ENCODE results near the gene FAM163B.

The FAM163B gene

DNA sequence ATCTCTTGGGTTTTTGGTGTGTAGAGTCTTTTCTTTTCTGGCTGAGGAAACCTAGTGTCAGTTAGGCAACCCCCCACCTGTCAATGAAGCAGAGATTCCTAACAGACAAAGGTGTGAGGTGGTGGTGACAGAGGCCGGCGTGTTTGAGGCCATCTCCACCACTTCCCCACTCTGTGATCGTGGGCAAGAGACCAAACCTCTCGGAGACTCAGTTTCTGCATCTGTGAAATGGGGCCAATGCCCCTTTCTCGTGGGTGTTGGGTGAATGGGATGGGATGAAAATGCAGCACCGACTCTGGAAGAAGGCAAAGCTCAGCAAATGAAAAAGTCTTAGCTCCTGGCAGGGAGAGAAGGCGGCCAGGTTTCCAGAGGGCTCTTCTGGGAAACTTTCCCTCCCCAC is 807 bp downstream of the FAM163B start:
- DNase-seq (ENCODE audit: extremely low read depth, low read depth), result no peak
- TF ChIP-seq, protein P1, sequence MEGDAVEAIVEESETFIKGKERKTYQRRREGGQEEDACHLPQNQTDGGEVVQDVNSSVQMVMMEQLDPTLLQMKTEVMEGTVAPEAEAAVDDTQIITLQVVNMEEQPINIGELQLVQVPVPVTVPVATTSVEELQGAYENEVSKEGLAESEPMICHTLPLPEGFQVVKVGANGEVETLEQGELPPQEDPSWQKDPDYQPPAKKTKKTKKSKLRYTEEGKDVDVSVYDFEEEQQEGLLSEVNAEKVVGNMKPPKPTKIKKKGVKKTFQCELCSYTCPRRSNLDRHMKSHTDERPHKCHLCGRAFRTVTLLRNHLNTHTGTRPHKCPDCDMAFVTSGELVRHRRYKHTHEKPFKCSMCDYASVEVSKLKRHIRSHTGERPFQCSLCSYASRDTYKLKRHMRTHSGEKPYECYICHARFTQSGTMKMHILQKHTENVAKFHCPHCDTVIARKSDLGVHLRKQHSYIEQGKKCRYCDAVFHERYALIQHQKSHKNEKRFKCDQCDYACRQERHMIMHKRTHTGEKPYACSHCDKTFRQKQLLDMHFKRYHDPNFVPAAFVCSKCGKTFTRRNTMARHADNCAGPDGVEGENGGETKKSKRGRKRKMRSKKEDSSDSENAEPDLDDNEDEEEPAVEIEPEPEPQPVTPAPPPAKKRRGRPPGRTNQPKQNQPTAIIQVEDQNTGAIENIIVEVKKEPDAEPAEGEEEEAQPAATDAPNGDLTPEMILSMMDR (IDR thresholded peaks at IDR 0.05; ENCODE audit: low read depth, low read length), result no peak

DNA sequence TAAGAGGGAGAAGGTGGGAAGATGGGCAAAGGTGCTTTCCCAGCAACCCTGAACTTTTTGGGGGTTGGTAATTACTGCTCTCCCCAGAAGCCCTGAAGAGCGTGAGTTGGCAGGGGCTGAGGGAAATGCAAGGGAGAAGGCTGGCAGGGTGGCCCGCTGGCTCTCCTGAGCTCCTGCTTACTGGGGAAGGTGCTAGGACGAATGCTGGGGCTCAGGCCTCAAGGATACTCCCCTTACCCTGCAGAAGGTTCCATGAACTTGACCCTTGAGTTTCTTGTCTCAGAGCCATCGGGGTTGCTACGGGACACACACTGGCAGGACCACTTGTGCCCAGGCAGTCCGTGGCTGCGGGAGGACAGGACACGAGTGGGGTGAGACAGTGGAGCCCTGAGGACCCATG is 1.2 kb downstream of the FAM163B start:
- DNase-seq (ENCODE audit: extremely low read depth, low read depth), result no peak
- TF ChIP-seq, protein P1 (IDR thresholded peaks at IDR 0.05; ENCODE audit: low read depth, low read length), result no peak

DNA sequence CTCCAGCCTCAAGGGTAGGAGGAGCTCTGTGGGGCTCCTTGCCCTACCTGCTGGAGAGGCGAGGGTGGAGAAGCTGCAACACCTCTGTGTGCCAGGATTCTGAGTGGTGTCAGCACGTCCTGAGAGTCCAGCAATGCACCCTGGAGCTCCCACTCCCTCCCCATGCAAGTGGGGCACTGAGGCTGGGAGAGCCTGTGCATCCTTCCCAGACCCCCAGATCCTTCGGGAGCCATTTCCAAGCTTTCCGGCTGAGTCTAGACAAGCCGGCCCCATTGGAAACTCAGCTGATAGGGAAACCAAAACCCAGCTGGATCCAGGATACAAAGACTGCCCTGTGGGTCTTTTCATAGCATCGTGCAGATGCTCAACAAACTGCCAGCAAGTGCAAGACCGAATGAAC is 1.8 kb downstream of the FAM163B start:
- DNase-seq (ENCODE audit: extremely low read depth, low read depth), result no peak
- TF ChIP-seq, protein P1 (IDR thresholded peaks at IDR 0.05; ENCODE audit: low read depth, low read length), result no peak

DNA sequence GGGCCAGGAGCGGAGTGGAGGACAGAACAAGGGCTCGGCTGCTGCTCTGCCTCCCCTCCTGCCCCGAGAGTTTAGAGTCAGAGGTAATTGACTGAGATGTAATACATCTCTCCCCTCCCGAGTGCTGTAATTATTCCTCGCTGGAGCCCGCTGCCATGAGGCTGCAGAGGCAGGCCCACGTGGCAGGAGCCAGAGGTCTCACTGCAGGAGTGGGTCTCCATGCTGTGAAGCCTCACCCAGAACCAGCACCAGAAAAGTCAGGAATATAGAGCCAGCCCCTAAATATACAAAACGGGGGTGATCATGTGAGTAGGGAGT is 2.5 kb downstream of the FAM163B start:
- TF ChIP-seq, protein P1 (IDR thresholded peaks at IDR 0.05; ENCODE audit: low read depth, low read length), result no peak
- DNase-seq (ENCODE audit: extremely low read depth, low read depth), result no peak

DNA sequence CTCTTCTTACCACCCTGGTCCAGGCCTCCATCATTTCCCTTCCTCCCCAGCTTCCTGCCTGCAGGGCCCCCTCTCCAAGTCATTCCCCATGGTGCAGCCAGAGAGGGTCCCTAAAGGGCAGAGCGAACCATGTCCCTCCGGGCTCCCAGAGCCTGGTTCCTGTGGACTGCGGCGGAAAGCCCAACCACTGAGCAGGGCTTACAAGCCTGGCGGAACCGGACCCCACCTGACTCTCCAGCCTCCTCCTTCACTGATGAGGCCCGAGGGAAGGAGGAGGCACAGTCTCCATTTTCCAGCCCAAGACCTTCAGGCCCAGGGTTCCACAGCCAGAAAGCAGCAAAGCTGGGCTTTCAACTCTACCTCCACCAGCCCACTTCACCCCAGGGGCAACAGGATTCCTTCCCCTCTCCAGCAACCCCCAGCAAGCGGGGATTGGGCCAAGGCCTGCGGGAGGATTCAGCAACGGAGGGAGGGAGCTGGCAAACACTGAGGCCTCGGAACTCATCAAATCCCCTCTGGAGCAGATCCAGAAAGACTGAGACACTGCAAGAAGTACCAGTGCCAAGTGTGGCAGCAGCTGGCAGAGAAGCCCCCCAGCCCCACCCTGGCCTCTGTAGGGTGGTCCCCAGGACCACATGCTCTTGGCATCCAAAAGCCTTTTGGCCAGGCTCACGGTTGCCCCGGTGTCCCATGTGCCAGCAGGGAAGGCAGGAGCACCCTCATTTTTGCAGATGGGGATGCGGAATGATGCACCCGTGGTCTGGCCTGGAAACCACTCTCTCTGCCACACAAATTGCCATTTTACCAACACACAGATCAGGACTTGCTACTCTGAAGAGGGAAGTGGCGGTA is 3.1 kb downstream of the FAM163B start:
- TF ChIP-seq, protein P1 (IDR thresholded peaks at IDR 0.05; ENCODE audit: low read depth, low read length), result no peak
- DNase-seq (ENCODE audit: extremely low read depth, low read depth), result no peak

DNA sequence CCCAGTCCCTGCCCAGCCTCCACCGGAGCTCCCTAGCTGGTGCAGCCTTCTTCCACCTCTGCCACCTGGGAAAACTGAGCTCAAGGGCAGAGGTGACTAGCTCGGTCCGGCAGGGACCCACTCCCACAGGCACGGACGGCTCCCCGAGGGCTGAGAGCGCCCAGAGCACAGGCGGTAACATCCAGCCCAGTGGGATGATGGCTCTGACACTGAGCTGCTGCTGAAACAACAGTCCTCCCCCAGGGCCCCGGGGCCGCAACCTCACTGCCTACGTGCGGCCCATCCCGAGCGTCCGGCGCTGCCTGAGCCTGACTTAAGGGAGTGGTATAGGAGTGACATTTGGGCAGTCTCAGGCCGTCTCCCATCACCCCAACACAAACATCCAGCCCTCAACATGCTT is 3.7 kb downstream of the FAM163B start:
- DNase-seq (ENCODE audit: extremely low read depth, low read depth), result no peak

DNA sequence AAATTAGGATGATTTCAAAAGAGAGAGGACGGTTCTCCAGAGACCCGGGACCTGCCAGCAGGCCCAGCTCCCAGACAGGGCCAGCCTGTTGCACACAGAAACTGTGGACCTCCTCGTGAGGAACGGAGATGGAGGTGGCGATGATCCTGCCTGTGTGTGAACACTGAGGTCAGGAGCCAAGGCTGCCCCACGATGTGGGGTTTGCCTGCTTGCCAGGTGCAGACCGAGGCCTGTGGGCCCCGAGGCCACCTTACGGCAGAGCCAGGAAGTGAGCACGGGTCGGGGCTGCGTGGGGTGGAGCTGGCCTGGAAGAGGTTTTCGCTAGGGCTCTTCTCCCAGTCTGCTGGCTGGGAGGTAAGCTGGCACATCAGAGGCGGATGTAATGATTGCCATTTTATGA is 4.3 kb downstream of the FAM163B start:
- TF ChIP-seq, protein P1 (IDR thresholded peaks at IDR 0.05; ENCODE audit: low read depth, low read length), result no peak
- no peak for DNase-seq (ENCODE audit: extremely low read depth, low read depth)

More for the DNA sequence above, 3.7 kb downstream of the FAM163B start:
- TF ChIP-seq, protein P1 (IDR thresholded peaks at IDR 0.05; ENCODE audit: low read depth, low read length), result no peak
